Measurements from ENCODE around the gene RHBDF1.

RHBDF1 gene, protein sequence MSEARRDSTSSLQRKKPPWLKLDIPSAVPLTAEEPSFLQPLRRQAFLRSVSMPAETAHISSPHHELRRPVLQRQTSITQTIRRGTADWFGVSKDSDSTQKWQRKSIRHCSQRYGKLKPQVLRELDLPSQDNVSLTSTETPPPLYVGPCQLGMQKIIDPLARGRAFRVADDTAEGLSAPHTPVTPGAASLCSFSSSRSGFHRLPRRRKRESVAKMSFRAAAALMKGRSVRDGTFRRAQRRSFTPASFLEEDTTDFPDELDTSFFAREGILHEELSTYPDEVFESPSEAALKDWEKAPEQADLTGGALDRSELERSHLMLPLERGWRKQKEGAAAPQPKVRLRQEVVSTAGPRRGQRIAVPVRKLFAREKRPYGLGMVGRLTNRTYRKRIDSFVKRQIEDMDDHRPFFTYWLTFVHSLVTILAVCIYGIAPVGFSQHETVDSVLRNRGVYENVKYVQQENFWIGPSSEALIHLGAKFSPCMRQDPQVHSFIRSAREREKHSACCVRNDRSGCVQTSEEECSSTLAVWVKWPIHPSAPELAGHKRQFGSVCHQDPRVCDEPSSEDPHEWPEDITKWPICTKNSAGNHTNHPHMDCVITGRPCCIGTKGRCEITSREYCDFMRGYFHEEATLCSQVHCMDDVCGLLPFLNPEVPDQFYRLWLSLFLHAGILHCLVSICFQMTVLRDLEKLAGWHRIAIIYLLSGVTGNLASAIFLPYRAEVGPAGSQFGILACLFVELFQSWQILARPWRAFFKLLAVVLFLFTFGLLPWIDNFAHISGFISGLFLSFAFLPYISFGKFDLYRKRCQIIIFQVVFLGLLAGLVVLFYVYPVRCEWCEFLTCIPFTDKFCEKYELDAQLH

DNA sequence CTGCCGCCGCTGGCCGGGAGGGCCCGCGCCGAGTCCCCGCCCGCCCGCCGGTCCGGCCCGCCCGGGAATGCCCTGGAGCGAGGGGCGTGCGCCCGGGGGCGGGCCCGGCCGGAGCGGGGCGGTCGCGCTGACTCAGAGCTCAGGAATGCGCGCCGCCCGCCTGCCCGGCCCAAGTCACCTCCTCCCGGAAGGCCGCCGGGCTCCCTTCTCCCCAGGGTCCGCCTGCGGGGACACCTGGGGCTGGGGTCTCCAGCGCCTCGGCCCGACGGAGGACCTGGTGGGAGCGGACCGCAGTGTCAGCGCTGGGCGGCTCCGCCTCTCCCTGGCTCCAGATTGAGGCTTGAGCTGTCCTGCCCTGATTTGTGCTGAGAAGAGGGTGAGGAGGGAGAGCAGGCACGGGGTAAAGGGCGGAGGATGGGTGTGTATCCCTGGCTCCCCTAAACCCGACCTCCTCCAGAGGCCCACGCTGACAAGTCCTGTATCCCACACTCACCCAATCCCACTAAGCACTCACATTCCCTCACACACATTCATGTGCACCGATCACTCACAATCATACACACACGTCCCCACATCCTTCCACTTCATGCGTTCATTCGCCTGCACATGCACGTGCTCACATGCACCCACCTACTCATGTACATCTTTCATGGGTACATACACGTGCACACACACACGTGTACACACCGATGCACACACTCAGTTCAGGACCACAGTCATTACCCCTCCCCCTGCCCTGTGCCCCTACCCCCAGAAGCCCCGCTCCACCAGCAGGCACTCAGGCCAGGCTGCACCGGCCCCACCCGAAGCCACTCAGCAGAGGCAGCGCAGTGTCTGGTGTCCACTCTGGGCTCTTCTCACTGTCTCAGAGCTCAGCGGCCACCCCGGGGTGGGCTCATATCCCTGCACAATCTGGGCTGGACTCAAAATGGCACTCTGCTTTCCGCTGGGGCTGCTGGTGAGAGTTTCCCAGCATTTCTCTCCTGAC is at the start of gene RHBDF1:
RHBDF1 (minus strand) TSS at position 71 of the 988 bp plus-strand sequence. CDS start 7,616 bp downstream, outside the sequence.
- DNase-seq (ENCODE audit: low read depth) = peak; percentile 60

DNA sequence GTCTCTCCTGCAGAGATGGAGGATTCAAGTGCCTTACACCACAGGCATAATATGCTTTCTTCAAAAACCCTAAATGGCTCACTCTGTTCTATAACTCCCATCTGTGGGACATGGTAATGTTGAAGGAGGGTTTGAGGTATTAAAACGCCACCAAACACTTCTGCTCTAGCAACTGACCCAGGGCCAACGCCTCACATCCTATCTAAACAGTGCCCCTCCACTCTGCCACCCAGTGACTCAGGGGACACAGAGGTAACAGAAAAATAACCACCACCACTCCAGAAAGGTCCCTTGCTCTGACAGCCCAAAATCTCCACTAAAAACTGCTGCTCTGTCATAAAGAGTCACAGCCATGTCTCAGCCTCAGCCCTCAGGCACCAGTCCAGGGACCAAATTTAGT is 48.3 kb upstream of the RHBDF1 start:
- DNase-seq (ENCODE audit: low read depth) = no peak

DNA sequence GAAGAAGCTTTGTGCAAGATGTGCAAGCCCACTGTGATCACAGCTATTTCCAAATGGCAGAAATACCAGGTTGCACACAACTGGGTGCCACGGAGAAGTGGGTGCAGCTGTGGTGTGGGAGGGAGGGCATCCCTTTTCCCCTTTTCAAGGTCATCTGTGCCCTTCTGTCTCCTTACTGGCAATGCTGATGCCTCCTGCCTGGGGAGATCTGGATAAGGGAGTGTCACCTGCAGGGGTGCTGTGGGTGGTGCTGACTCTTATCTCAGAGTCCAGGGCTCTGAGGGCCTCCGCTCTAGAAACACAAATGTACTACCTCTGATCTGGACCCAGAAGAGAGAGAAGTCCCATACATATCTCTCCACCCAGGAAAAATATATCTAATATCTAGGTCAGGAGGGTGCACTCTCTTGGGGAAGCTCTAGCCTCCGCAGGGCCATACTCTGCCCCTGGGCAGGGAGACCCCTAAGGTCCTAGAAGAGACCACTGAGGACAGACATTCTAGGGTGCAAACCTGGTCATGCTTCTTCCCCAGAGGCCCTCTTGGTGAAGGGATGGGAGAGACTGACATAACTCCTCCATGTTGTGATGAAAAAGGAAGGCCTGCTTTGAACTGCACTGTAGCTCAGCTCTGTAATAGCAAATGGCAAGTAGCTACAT is 47.5 kb upstream of the RHBDF1 start:
- DNase-seq (ENCODE audit: low read depth) = no peak

DNA sequence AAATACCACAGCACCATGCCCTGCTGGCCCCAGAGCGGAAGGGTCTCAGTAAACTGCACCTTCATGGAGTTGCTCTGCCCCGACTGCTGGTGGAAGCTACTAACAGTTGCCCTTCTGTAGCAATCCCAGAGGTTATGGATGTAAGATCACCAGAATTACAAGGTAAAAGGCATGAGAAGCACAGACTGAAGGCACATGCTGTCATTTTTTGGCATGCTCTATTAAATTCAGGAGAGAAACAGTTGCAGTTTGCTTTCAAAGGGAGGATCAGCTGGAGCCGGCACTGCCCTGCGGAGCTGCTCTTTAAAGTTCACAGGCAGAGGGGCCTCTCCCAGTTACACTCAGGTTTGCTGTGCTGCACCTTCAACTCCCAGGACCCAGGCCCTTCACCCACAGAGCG is 46.9 kb upstream of the RHBDF1 start:
- DNase-seq (ENCODE audit: low read depth) = no peak

DNA sequence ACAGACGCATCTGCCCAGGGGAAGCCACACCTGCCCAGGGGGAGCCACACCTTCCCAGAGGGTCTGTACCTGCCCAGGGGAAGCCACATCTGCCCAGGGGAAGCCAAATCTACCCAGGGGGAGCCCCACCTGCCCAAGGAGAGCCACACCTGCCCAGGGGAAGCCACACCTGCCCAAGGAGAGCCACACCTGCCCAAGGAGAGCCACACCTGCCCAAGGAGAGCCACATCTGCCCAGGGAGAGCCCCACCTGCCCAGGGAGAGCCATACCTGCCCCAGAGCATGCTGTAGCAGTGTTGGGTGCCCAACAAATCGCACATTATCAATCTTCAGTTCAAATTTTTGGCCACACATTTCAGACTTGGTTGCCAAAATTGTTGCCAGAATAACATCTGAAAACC is 46.4 kb upstream of the RHBDF1 start:
- no peak for DNase-seq (ENCODE audit: low read depth)

DNA sequence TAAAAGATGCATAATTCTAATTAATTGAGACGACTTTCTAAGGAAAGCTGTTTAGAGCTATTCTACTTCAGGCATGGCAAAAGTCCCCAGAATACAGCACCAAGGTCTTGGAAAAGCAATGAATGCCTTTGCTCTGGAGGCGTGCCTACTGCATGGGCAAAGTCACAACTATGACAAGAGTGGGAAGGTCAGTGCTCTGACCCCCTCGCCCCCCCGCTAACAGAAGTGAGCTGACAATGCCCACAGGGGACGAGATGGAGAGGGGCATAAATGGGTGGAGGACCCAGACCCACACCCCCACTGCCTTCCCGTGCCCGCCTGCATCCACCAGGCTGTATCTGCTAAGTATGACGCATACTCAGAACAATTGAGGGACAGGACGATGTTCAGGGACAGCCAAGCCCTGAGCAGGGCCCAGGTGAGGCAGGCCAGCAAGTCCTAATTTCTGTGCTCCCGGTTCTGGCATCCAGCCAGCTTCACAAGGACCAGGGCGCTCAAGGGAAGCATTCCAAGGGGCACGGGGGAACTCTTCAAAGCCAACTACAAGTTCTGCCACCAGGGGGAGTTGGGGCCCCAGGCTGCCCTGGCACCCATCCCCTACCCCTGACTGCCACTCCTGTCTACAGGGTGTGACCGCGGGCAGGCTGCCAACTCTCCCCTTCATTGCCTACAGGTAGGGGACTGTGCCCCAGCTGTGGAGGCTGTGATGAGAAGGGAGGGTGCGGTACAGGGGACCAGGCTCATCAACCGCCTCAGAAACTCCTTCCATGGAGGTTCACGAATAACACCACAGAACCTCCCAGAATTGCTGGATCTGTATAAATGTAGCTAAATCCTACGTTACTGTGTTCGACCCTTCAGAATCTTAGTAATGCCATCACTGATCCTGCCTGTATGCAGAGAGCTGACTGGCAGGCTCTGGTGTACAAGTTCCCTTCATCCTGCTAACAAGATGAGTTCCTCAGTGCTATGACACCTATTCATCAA is 45.2 kb upstream of the RHBDF1 start:
- DNase-seq (ENCODE audit: low read depth) = peak; percentile 29

DNA sequence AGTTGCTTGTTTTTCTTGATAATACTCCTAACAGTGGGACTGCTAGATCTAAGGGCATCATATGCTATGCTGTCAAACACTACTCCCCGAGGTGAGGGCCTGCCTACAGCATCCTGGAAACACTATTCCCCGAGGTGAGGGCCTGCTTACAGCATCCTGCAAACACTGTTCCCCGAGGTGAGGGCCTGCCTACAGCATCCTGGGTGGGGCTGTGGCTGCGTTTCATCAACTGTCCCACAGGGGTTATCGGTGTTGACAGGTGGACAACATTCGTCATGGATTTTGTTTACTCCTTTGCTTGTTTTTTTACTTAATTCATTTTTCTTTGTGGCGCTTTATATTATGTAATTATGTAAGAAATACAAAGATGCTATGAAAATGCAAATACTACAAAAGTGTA is 43.6 kb upstream of the RHBDF1 start:
- no peak for DNase-seq (ENCODE audit: low read depth)

DNA sequence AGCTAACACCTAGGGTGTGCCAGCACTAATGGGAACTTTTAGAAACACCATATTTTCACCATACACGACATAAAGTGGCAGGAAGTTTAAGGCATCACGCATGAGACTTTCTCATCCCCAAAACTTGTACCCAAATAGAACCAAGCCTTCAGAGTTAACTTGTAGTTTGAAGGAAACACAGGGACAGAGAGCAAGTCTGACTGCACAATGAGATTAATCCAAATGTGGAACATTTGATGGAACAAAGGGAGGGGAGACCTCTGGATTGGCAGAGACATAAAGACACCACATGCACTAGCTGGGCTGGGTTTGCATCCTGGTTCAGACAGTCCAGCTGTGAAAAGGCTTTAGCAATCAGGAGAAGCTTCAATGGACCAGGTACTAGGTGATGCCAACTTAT is 41.9 kb upstream of the RHBDF1 start:
- no peak for DNase-seq (ENCODE audit: low read depth)

DNA sequence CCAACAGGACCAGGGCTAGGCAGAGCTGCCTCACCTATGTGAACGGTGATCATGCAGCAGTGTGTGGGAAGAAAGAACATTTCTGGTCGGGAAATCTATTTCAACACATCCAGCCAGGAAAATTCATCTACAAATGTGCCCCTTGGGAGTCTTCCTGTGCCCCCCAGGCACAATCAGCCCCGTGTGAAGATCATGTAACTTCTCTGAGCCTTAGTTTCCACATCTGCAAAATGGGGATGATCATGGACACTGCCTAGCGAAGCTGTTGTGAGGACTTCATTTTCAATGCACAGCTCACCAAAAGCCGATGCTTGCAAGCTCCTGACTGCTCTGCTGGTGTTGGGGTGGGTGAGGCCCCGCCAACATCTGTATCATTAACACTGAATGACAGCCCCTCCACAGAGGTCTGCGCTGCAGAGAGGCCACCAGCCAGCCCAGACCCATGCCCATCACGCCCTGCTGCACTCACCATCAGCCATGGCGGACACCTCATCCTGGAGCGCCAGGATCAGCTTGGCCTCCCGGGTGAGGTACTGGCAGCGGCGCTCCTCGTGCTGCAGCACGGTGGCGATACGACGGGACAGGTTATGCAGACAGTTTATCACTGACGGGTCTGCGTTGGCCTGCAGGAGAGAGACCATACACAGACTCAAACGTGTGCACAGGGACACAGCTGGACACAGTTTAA is 39.9 kb upstream of the RHBDF1 start:
- no peak for DNase-seq (ENCODE audit: low read depth)

DNA sequence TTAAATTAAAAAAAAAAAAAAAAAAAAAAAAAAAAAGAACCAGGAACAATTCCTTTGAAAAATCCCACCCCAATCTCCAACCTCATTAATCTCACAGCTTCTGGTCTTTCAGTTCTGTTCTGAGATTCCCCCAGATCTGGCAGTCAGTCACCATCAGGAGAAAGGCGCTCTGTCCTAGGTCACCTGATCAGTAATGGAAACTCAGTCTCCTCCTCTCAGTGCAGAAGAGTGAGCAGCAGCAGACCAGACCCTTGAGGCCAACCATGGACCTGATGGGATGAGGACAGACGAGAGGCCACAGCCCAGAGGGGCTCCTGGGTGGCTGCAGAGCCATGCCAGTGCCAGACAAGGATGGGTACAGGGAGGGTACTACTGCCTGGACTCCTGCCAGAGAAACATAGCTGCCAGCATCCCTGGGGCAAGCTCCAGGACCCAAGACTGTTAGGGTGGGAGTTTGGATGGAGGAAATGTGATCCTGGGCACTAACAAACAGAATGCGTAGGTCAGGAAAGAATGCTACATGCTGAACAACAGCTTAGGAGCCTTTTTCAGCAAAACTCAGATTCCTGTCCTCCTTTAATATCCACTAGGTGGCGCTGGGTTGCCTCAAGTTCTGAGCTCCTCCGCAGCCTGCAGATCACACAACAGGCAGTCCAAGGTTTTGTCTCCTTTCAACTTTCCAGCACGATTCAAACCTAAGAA is 34.3 kb upstream of the RHBDF1 start:
- DNase-seq (ENCODE audit: low read depth) = peak; percentile 86

DNA sequence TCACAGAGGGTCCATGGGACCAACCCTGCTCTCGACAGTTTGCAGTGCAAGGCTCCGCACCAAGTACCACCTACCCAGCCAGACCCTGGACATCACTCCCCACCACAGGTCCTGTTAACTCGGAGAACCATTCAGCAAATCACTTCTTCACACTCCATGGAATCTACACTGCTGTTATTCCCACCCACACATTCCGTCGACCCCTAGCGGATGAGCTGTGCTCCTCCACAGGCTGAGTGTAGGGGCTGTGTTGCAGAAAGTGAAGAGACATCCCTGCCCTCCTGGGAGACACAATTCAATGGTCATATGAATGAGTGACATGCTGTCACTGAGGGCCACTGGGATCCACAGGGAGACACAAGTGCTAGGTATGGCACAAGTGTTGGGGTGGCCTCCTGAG is 33.1 kb upstream of the RHBDF1 start:
- DNase-seq (ENCODE audit: low read depth) = no peak

DNA sequence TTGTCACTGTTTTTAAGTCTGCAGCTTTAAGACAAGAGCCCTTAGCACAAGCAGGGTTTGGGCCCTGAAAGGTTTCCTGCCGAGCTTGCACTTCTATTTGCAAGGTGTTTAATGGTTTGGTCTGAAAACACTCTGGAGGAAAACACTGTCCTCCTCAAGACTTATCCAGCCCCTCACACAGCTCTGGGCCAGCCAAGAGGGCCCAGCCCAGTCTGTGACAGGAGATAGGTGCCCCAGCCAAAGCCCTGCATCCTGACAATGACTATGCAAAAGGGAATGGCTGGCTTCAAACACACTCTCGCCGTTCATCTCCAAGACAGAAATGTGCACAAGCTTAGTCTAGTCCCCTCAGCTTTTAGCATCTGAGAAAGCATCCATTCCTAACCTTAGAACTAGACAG is 32.5 kb upstream of the RHBDF1 start:
- no peak for DNase-seq (ENCODE audit: low read depth)

DNA sequence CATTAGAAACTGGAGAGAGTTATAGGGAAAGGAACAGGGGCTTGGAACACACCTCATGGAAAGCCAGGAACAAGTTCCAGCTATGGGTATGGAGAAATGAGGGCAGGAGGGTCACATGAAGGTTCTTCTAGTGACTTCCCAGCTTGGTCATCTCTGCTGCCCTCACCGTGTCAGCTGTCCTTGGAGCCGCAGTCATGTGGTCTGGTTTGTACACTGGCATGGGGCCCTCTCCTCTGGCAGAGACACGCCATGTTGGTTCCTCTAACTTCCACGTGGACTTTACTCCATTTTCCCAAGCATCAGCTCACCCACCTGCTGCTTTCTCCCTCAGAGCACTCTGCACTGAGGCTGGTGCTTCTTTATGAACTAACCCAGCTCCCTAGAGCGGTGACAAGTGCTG is 31.9 kb upstream of the RHBDF1 start:
- DNase-seq (ENCODE audit: low read depth) = no peak

DNA sequence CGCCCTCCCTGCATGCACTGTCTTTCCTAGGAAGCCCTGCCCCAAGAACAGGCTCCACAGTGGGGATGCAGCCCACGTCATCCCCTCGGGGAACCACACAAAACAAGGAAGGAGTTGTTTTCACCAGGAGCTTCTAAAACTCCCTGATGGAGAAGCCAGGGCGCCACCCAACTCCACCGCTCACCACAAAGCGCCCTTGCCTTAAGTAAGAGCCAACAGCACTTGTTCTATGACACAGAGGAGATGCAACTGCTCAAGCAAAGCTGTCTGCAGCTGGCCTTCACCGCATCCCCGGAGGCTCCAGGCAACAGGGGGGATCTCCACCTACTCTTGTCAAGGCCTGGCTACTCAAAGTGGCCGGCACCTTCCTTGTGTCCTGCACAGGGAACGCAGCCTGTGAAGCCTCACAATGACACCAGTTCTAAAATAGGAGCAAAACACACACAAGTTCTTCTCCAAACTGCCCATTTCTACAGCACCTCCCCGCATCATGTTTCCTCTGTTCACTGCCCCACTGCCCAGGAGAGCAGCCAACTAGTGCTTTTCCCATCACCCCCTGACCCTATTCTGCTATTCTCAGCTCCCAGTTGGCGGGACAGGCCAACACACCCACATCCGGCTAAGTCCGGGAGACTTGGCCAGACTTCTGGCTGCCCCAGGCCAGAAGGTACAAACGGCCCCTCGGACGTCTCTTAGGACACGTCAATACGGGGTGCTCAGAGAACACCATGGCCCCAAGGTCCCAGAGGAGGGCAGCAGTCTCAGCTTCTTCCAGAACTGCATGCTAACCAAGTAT is 29.8 kb upstream of the RHBDF1 start:
- DNase-seq (ENCODE audit: low read depth) = no peak

DNA sequence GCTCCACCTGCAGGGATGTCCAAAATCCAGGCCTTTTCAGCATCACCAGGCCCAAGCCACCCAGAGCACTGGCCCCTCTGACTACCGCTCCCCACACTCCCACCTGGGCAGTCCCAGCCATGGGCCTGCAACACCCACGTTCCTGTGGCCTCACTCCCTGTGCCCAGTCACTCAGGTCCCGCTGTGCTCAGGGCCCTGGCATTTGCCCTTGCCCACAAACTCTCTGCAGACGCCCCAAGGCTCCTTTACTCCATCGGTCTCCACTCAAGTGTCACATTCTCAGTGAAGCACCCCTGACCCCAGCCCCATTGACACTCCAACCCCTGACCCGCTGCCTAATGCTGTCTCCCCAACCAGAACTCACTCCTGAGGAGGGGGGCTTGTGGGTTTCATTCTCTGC is 29.2 kb upstream of the RHBDF1 start:
- DNase-seq (ENCODE audit: low read depth) = no peak

DNA sequence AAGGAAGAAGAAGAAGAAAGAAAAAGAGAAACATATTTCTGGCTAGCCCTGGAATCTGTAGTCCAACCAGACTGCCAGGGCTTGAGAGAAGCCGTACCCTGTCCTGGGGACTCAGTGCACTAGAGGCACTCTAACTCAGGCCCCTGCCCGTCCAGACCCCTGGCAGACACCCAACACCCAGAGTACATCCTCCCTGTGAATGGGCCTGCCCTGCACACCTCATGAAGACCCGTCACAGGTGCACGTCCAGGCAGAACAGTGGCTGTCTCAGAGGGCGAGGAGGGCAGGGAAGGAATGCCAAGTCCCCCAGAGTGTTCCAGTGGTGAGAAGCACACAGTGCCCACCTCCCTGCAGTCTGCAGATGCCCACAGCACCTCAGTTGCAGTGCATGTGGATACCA is 28.6 kb upstream of the RHBDF1 start:
- DNase-seq (ENCODE audit: low read depth) = no peak

DNA sequence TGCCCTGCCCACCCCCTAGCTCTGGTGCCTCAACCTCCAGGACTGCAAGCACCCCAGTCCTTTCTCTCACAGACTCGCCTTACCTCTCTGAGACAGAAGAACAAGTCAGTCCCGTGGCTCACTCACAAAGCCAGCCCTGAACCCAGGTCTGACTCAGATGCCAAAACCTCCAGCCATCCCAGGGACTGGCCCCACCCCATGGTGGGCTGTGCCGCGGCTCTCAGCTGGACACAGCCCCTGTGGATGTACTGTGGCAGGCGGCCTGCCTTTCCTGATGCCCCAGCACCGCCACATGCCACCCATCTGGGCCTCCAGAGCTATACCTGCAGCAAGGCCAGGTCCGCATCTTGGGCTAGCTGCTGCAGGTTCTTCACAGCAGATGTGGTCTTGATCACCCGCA is 25.4 kb upstream of the RHBDF1 start:
- peak; percentile 52 for DNase-seq (ENCODE audit: low read depth)

DNA sequence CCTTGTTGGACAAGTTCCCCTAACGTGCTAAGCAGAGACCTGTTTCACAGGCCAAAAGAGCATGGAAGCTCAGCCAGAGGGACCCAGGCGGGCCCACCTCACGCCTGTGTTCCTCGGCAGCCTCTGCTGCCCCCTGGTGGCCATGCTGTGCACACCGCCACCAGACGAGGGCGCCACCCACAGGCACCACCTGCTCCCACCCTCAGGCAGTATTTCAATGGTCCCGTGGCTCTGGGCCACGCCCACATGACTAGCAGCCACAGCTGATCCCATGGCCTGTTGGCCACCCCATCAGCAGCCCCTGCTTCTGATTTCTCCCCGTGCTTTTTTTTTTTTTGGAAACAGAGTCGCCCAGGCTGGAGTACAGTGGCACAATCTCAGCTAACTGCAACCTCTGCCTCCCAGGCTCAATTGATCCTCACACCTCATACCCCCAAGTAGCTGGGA is 24.5 kb upstream of the RHBDF1 start:
- DNase-seq (ENCODE audit: low read depth) = peak; percentile 83

Measured in iris pigment epithelial cell (primary cell).